Measurements from ENCODE around the gene ABCF3.

Gene ABCF3

DNA sequence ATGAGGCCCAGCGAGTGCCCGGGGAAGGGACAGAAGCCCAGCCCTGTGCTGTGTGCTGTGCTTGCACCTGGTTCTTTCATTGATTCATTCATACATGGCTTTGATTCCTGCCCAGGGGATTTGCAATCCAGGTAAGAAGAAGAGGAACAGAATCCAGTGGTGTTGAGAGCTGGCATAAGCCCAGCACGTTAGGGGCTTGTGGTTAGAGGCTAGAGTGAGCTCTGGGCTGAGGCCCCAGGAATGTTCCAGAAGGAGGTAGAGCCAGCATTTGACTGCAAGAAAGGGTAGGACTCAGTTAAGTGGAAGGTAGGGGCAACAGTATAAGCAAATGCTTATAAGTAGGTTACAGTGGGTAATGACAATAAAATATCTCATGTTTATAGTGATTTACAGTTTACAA, 45.7 kb downstream of the ABCF3 start:
- H3K18ac ChIP-seq (ENCODE audit: low read length): no peak overlapping the region
- no peak overlapping the region for H3K27ac ChIP-seq (replicated peaks; ENCODE audit: low read length)
- H4K8ac ChIP-seq (ENCODE audit: low read depth, low read length): no peak overlapping the region
- H2BK15ac ChIP-seq (ENCODE audit: low read length): no peak overlapping the region
- no peak overlapping the region for H4K91ac ChIP-seq (ENCODE audit: low read depth, low read length, poor library complexity)
- peaks cover 4 to 7% of the 10 kb centered on the region in 2 donors for H3K4me1 ChIP-seq (ENCODE audit: control insufficient read depth in 2 of 2, insufficient read depth in 1 of 2, low read depth in 1 of 2, low read length in 2 of 2)
- no peak overlapping the region for H3K4ac ChIP-seq (ENCODE audit: low read length)
- H3K9me3 ChIP-seq (replicated peaks in 1 of 2; ENCODE audit: control insufficient read depth in 2 of 2, insufficient read depth in 1 of 2, low read depth in 1 of 2, low read length in 2 of 2): peaks cover 0 to 2% of the 10 kb centered on the region in 2 donors
- H2AFZ ChIP-seq (ENCODE audit: low read length): no peak overlapping the region
- no peak overlapping the region for H2BK120ac ChIP-seq (ENCODE audit: low read depth, low read length)
- no peak overlapping the region for H3K14ac ChIP-seq (ENCODE audit: low read length)
- WGBS, 2 donors (ENCODE audit: extremely low coverage in 2 of 2, insufficient read length in 2 of 2, insufficient replicate concordance in 1 of 2): no CpG with 5 or more reads among the region's 3 CpGs
- H3K36me3 ChIP-seq (replicated peaks in 1 of 2; ENCODE audit: control insufficient read depth in 2 of 2, insufficient read depth in 2 of 2, low read length in 2 of 2): no peaks in the 10 kb centered on the region
- peaks cover 2% of the 10 kb centered on the region for H3K79me1 ChIP-seq (ENCODE audit: low read depth, low read length)
- no peak for DNase-seq (ENCODE audit: low spot score)
- no peak overlapping the region for H2BK12ac ChIP-seq (ENCODE audit: low read length)
- H3K23ac ChIP-seq (ENCODE audit: low read depth, low read length, poor library complexity): no peak overlapping the region
- H3K9ac ChIP-seq (ENCODE audit: low read depth, low read length, poor library complexity): no peak overlapping the region
- peak overlapping the region in 1 of 2 donors; percentile 21 for H3K4me3 ChIP-seq (ENCODE audit: low read length in 2 of 2)
- no peak overlapping the region for H2AK5ac ChIP-seq (ENCODE audit: low read depth, low read length)
- no peak overlapping the region for H2BK5ac ChIP-seq (ENCODE audit: low read length)
- H3K27me3 ChIP-seq (ENCODE audit: control insufficient read depth in 3 of 3, insufficient read depth in 3 of 3, low read depth in 1 of 3, low read length in 3 of 3): peaks cover 31 to 95% (median 56%) of the 10 kb centered on the region in 3 experiments
- no peak overlapping the region for H3K4me2 ChIP-seq (ENCODE audit: insufficient read depth, low read length, poor library complexity, severe bottlenecking)

DNA sequence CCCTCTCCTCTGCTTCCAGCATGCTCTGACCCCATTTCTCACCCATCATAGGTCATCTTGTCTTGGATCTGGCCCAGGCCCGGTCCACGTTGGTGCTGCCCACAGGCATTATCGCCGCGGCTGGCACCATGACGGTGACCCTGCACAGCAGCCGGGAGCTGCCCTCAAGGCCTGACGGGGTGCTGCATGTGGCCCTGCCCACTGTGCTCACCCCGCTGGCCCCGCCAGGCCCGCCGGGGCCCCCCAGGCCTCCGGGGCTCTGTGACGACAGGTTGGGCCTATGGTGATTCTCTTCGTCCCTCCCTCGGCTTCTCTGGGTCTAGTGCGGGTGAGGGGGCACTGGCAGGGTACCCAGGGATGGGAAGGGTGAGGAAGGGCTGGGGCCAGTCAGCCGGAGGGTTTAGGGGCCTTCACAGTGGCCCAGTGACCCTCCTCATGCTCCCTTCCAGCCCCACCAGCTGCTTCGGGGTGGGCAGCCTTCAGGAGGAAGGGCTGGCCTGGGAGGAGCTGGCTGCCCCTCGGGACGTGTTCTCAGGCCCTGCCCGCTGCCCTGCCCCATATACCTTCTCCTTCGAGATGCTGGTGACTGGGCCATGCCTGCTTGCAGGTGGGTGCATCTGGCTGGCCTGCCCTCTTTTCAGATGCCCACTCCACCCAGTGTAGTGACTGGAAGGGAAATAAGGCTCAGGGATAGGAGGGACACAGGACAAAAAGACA, 47.3 kb downstream of the ABCF3 start:
- WGBS, 2 donors (ENCODE audit: extremely low coverage in 2 of 2, insufficient read length in 2 of 2, insufficient replicate concordance in 1 of 2): no CpG with 5 or more reads among the region's 23 CpGs
- Histone ChIP-seq H3K4me3 (ENCODE audit: low read length in 2 of 2) (no peak overlapping the region), H2AFZ (ENCODE audit: low read length) (no peak overlapping the region), H3K9me3 (replicated peaks in 1 of 2; ENCODE audit: control insufficient read depth in 2 of 2, insufficient read depth in 1 of 2, low read depth in 1 of 2, low read length in 2 of 2) (peaks cover 0 to 2% of the 10 kb centered on the region in 2 donors), H3K9ac (ENCODE audit: low read depth, low read length, poor library complexity) (no peak overlapping the region), H3K14ac (ENCODE audit: low read length) (peak overlapping the region; percentile 38), H2BK15ac (ENCODE audit: low read length) (no peak overlapping the region), H3K79me1 (ENCODE audit: low read depth, low read length) (peaks cover 2% of the 10 kb centered on the region), H3K4me1 (ENCODE audit: control insufficient read depth in 2 of 2, insufficient read depth in 1 of 2, low read depth in 1 of 2, low read length in 2 of 2) (peaks cover 4 to 7% of the 10 kb centered on the region in 2 donors), H3K18ac (ENCODE audit: low read length) (no peak overlapping the region), H3K36me3 (replicated peaks in 1 of 2; ENCODE audit: control insufficient read depth in 2 of 2, insufficient read depth in 2 of 2, low read length in 2 of 2) (no peaks in the 10 kb centered on the region), H4K91ac (ENCODE audit: low read depth, low read length, poor library complexity) (no peak overlapping the region), H2AK5ac (ENCODE audit: low read depth, low read length) (no peak overlapping the region), H3K27me3 (ENCODE audit: control insufficient read depth in 3 of 3, insufficient read depth in 3 of 3, low read depth in 1 of 3, low read length in 3 of 3) (peaks cover 29 to 98% (median 47%) of the 10 kb centered on the region in 3 experiments), H2BK5ac (ENCODE audit: low read length) (peak overlapping the region; percentile 66), H3K23ac (ENCODE audit: low read depth, low read length, poor library complexity) (peak overlapping the region; percentile 57), H3K4me2 (ENCODE audit: insufficient read depth, low read length, poor library complexity, severe bottlenecking) (no peak overlapping the region), H2BK120ac (ENCODE audit: low read depth, low read length) (no peak overlapping the region), H2BK12ac (ENCODE audit: low read length) (no peak overlapping the region), H3K27ac (replicated peaks; ENCODE audit: low read length) (no peak overlapping the region), H3K4ac (ENCODE audit: low read length) (no peak overlapping the region), H4K8ac (ENCODE audit: low read depth, low read length) (no peak overlapping the region)
- DNase-seq (ENCODE audit: low spot score): no peak

DNA sequence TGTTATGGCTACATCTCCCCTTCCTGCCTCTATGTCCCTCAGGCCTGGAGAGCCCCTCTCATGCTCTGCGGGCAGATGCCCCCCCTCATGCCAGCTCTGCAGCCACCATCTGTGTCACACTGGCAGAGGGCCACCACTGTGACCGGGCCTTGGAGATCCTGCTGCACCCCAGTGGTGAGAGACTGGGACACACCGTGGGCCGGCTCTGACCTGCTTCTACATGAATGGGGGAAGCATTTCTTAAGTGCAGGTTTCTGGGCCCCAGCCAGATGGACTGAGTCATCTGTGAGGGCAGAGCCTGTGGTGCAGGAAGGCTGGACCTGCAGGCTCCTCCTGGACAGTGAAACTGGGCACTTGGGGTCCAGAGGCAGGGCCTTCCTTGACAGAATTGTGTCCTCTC, 48.2 kb downstream of the ABCF3 start:
- Histone ChIP-seq H2BK120ac (ENCODE audit: low read depth, low read length) (no peak overlapping the region), H2BK12ac (ENCODE audit: low read length) (no peak overlapping the region), H3K27me3 (ENCODE audit: control insufficient read depth in 3 of 3, insufficient read depth in 3 of 3, low read depth in 1 of 3, low read length in 3 of 3) (peaks cover 22 to 91% (median 38%) of the 10 kb centered on the region in 3 experiments)

DNA sequence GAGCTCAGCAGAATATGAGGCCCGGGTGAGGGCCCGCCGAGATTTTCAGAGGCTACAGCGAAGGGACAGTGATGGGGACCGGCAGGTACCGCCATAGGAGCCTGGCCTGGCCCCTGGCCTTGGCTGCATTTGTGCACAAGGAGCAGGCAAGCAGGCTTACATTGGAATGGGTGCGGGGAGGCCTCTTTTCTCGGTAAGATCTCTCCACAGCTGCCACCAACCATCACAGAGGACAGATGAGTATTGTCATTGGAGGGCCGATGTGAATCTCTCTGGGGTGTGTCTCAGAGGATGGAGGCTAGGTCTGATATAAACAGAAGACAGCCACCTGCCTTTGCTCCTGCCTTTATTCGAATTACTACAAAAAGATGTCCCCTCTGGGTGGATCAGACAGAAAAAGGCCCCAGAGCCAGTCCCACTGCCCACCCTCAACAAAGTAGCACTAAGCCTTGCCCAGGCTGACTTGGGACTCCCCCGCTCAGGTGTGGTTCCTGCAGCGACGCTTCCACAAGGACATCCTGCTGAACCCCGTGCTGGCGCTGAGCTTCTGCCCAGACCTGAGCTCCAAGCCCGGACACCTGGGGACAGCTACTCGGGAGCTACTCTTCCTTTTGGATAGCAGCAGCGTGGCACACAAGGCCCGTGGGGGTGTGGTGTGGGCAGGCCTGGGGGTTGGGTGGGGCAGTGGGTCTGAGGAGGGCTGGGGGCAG, 48.8 kb downstream of the ABCF3 start:
- Histone ChIP-seq H3K27ac (replicated peaks; ENCODE audit: low read length) (no peak overlapping the region), H3K23ac (ENCODE audit: low read depth, low read length, poor library complexity) (no peak overlapping the region), H3K14ac (ENCODE audit: low read length) (no peak overlapping the region), H2BK5ac (ENCODE audit: low read length) (no peak overlapping the region), H3K4me3 (ENCODE audit: low read length in 2 of 2) (no peak overlapping the region), H2BK120ac (ENCODE audit: low read depth, low read length) (no peak overlapping the region), H2AFZ (ENCODE audit: low read length) (no peak overlapping the region), H3K79me1 (ENCODE audit: low read depth, low read length) (peaks cover 5% of the 10 kb centered on the region), H3K4ac (ENCODE audit: low read length) (no peak overlapping the region), H4K8ac (ENCODE audit: low read depth, low read length) (no peak overlapping the region), H3K4me2 (ENCODE audit: insufficient read depth, low read length, poor library complexity, severe bottlenecking) (no peak overlapping the region), H3K27me3 (ENCODE audit: control insufficient read depth in 3 of 3, insufficient read depth in 3 of 3, low read depth in 1 of 3, low read length in 3 of 3) (peaks cover 18 to 85% (median 33%) of the 10 kb centered on the region in 3 experiments), H2BK12ac (ENCODE audit: low read length) (no peak overlapping the region), H2BK15ac (ENCODE audit: low read length) (no peak overlapping the region), H3K9ac (ENCODE audit: low read depth, low read length, poor library complexity) (no peak overlapping the region), H4K91ac (ENCODE audit: low read depth, low read length, poor library complexity) (no peak overlapping the region), H3K4me1 (ENCODE audit: control insufficient read depth in 2 of 2, insufficient read depth in 1 of 2, low read depth in 1 of 2, low read length in 2 of 2) (peaks cover 0 to 1% of the 10 kb centered on the region in 2 donors), H3K9me3 (replicated peaks in 1 of 2; ENCODE audit: control insufficient read depth in 2 of 2, insufficient read depth in 1 of 2, low read depth in 1 of 2, low read length in 2 of 2) (peaks cover 0 to 2% of the 10 kb centered on the region in 2 donors), H3K18ac (ENCODE audit: low read length) (no peak overlapping the region), H3K36me3 (replicated peaks in 1 of 2; ENCODE audit: control insufficient read depth in 2 of 2, insufficient read depth in 2 of 2, low read length in 2 of 2) (no peaks in the 10 kb centered on the region), H2AK5ac (ENCODE audit: low read depth, low read length) (no peak overlapping the region)
- WGBS, 2 donors (ENCODE audit: extremely low coverage in 2 of 2, insufficient read length in 2 of 2, insufficient replicate concordance in 1 of 2): no CpG with 5 or more reads among the region's 19 CpGs
- DNase-seq (ENCODE audit: low spot score): no peak

More for the DNA sequence above, 48.2 kb downstream of the ABCF3 start:
- Histone ChIP-seq H3K27ac (replicated peaks; ENCODE audit: low read length) (no peak overlapping the region), H3K18ac (ENCODE audit: low read length) (no peak overlapping the region), H3K36me3 (replicated peaks in 1 of 2; ENCODE audit: control insufficient read depth in 2 of 2, insufficient read depth in 2 of 2, low read length in 2 of 2) (no peaks in the 10 kb centered on the region), H3K9ac (ENCODE audit: low read depth, low read length, poor library complexity) (no peak overlapping the region), H2BK5ac (ENCODE audit: low read length) (no peak overlapping the region), H4K8ac (ENCODE audit: low read depth, low read length) (no peak overlapping the region), H3K14ac (ENCODE audit: low read length) (no peak overlapping the region), H2AFZ (ENCODE audit: low read length) (no peak overlapping the region), H3K23ac (ENCODE audit: low read depth, low read length, poor library complexity) (peak overlapping the region; percentile 55), H3K4me1 (ENCODE audit: control insufficient read depth in 2 of 2, insufficient read depth in 1 of 2, low read depth in 1 of 2, low read length in 2 of 2) (peaks cover 4% of the 10 kb centered on the region in 2 donors), H3K79me1 (ENCODE audit: low read depth, low read length) (peaks cover 4% of the 10 kb centered on the region), H2AK5ac (ENCODE audit: low read depth, low read length) (no peak overlapping the region), H3K4ac (ENCODE audit: low read length) (no peak overlapping the region), H3K4me3 (ENCODE audit: low read length in 2 of 2) (no peak overlapping the region), H3K9me3 (replicated peaks in 1 of 2; ENCODE audit: control insufficient read depth in 2 of 2, insufficient read depth in 1 of 2, low read depth in 1 of 2, low read length in 2 of 2) (peaks cover 0 to 2% of the 10 kb centered on the region in 2 donors), H3K4me2 (ENCODE audit: insufficient read depth, low read length, poor library complexity, severe bottlenecking) (no peak overlapping the region), H4K91ac (ENCODE audit: low read depth, low read length, poor library complexity) (no peak overlapping the region), H2BK15ac (ENCODE audit: low read length) (no peak overlapping the region)
- no peak for DNase-seq (ENCODE audit: low spot score)
- WGBS, 2 donors (ENCODE audit: extremely low coverage in 2 of 2, insufficient read length in 2 of 2, insufficient replicate concordance in 1 of 2): no CpG with 5 or more reads among the region's 4 CpGs

Measured in neuronal stem cell (in vitro differentiated cells).